HG03108 (cell line): ENCODE measurements around the gene CCDC88C.
"Not testable (repeated sequence)": the region's sequence is repeated elsewhere in the genome, so short reads cannot be mapped to it uniquely, and the experiment has no call there.

Experiments
- ATAC-seq: cut with Tn5 transposase; IDR thresholded peaks from one replicate; pipeline ENCODE4 v1.9.1; 2021; ENCODE audit warnings: moderate library complexity; ENCODE audit not compliant: unreplicated experiment

Gene CCDC88C

GRCh38 chr14:91417120-91417982 is at the start of gene CCDC88C:
Gene CCDC88C, minus strand, starts transcription at chr14:91417820. Its CDS starts 130 bp downstream, at chr14:91417690.
- ATAC-seq = peak; percentile 49

- no peak for ATAC-seq
Measured at GRCh38 chr14:91466192-91466591, 48.6 kb upstream of the CCDC88C start.

- no peak for ATAC-seq
Measured at GRCh38 chr14:91464615-91465205, 47.1 kb upstream of the CCDC88C start.

- ATAC-seq = no peak
Measured at GRCh38 chr14:91458612-91459011, 41.0 kb upstream of the CCDC88C start.

GRCh38 chr14:91456283-91456682 is 38.7 kb upstream of the CCDC88C start:
- ATAC-seq = no peak

- no peak for ATAC-seq
Measured at GRCh38 chr14:91454580-91454979, 37.0 kb upstream of the CCDC88C start.

- no peak for ATAC-seq
Measured at GRCh38 chr14:91454155-91454554, 36.5 kb upstream of the CCDC88C start.

- no peak for ATAC-seq
Measured at GRCh38 chr14:91453744-91454143, 36.1 kb upstream of the CCDC88C start.

GRCh38 chr14:91444335-91445020 is 26.9 kb upstream of the CCDC88C start:
- ATAC-seq = no peak

- ATAC-seq = no peak
Measured at GRCh38 chr14:91439345-91439744, 21.7 kb upstream of the CCDC88C start.

- no peak for ATAC-seq
Measured at GRCh38 chr14:91438845-91439244, 21.2 kb upstream of the CCDC88C start.

- not testable (repeated sequence) for ATAC-seq
Measured at GRCh38 chr14:91436266-91436665, 18.6 kb upstream of the CCDC88C start.

GRCh38 chr14:91429385-91429784 is 11.8 kb upstream of the CCDC88C start:
- ATAC-seq = no peak

- not testable (repeated sequence) for ATAC-seq
Measured at GRCh38 chr14:91428931-91429330, 11.3 kb upstream of the CCDC88C start.

- not testable (repeated sequence) for ATAC-seq
Measured at GRCh38 chr14:91425531-91425944, 7.9 kb upstream of the CCDC88C start.

GRCh38 chr14:91424813-91425530 is 7.4 kb upstream of the CCDC88C start:
- no peak for ATAC-seq

- no peak for ATAC-seq
Measured at GRCh38 chr14:91420686-91421085, 3.1 kb upstream of the CCDC88C start.

GRCh38 chr14:91419451-91419850 is 1.8 kb upstream of the CCDC88C start:
- no peak for ATAC-seq

- ATAC-seq = no peak
Measured at GRCh38 chr14:91419044-91419397, 1.4 kb upstream of the CCDC88C start.

GRCh38 chr14:91418387-91419043 is 895 bp upstream of the CCDC88C start:
- ATAC-seq = peak; percentile 21

GRCh38 chr14:91417983-91418386 is 365 bp upstream of the CCDC88C start:
- peak; percentile 21 for ATAC-seq
